CD14-positive monocyte (primary cell): Measurements from ENCODE around the gene CPEB4. TPM values are rescaled to one million over a fixed set of nuclear protein-coding genes. Genes with fewer than 3 reads are reported as not detected.

ENCODE experiments used
- DNase-seq, 3 donors: peaks; one replicate each; pipeline ENCODE4 v3.0.0-alpha.2; 2011 to 2022
- H2AFZ ChIP-seq: 2 replicates; pipeline ENCODE4 v1.6.0; 2012; ENCODE audit warnings: mild to moderate bottlenecking, low read depth, low read length, inconsistent platforms; ENCODE audit not compliant: insufficient read depth, poor library complexity, severe bottlenecking
- H3K27ac ChIP-seq, 2 donors: 1 replicate in 1 of 2; 2 replicates in 1 of 2; pipeline ENCODE4 v1.5.1; 2012 to 2013; ENCODE audit warnings: low read length in 2 of 2, control low read depth in 1 of 2, inconsistent platforms in 1 of 2, low read depth in 1 of 2, mild to moderate bottlenecking in 1 of 2
- H3K27me3 ChIP-seq, 2 donors: one replicate each; pipeline versions ENCODE4 v1.6.0 to v1.6.1; 2011 to 2013; ENCODE audit warnings: low read length in 2 of 2; ENCODE audit not compliant: control insufficient read depth in 2 of 2, insufficient read depth in 2 of 2
- H3K36me3 ChIP-seq, 2 donors: replicated peaks in 1 of 2; 1 replicate in 1 of 2; 2 replicates in 1 of 2; pipeline versions ENCODE4 v1.5.1 to v1.6.1; 2012 to 2013; ENCODE audit warnings: low read length in 2 of 2, control low read depth in 1 of 2, inconsistent platforms in 1 of 2, mild to moderate bottlenecking in 1 of 2; ENCODE audit not compliant: insufficient read depth in 2 of 2, control insufficient read depth in 1 of 2
- H3K4me1 ChIP-seq, 2 donors: 1 replicate in 1 of 2; 2 replicates in 1 of 2; pipeline versions ENCODE4 v1.5.1 to v1.6.1; 2012 to 2013; ENCODE audit warnings: low read length in 2 of 2, control low read depth in 1 of 2, inconsistent platforms in 1 of 2, mild to moderate bottlenecking in 1 of 2, moderate library complexity in 1 of 2; ENCODE audit not compliant: insufficient read depth in 2 of 2, control insufficient read depth in 1 of 2
- H3K4me2 ChIP-seq: replicated peaks from 2 replicates; pipeline ENCODE3; 2012; ENCODE audit warnings: low read length, moderate library complexity, mild to moderate bottlenecking; ENCODE audit not compliant: poor library complexity, severe bottlenecking; ENCODE audit errors: extremely low read depth
- H3K4me3 ChIP-seq, 3 experiments: fragments of 200-600 bp in 1 of 3; sonication (generic) in 1 of 3; replicated peaks in 1 of 3; 1 replicate in 2 of 3; 2 replicates in 1 of 3; pipeline ENCODE4 v1.5.1; 2011 to 2013; ENCODE audit warnings: low read length in 3 of 3, mild to moderate bottlenecking in 3 of 3, control low read depth in 2 of 3, low read depth in 2 of 3, inconsistent platforms in 1 of 3, moderate library complexity in 1 of 3
- H3K79me2 ChIP-seq: 2 replicates; pipeline ENCODE4 v1.6.0; 2012; ENCODE audit warnings: mild to moderate bottlenecking, control low read depth, inconsistent platforms, low read length, moderate library complexity; ENCODE audit not compliant: insufficient read depth
- H3K9ac ChIP-seq: 2 replicates; pipeline ENCODE4 v1.6.0; 2017; ENCODE audit warnings: low read length, mild to moderate bottlenecking; ENCODE audit not compliant: insufficient read depth, poor library complexity, severe bottlenecking
- H3K9me3 ChIP-seq, 2 donors: replicated peaks in 1 of 2; 1 replicate in 1 of 2; 2 replicates in 1 of 2; pipeline versions ENCODE4 v1.5.1 to v1.6.1; 2012 to 2013; ENCODE audit warnings: low read length in 2 of 2, control low read depth in 1 of 2; ENCODE audit not compliant: control insufficient read depth in 1 of 2, insufficient read depth in 1 of 2
- H4K20me1 ChIP-seq: 2 replicates; pipeline ENCODE4 v1.6.0; 2012; ENCODE audit warnings: mild to moderate bottlenecking, low read length, control low read depth, moderate library complexity; ENCODE audit not compliant: insufficient read depth
- H3K27ac Mint-ChIP-seq, 7 donors: one replicate each; pipeline ENCODE4 v1.8.0; 2020; ENCODE audit warnings: mild to moderate bottlenecking in 7 of 7, mixed read lengths in 7 of 7, moderate library complexity in 6 of 7, inconsistent platforms in 2 of 7
- H3K27me3 Mint-ChIP-seq, 3 donors: one replicate each; pipeline ENCODE4 v1.8.0; 2021 to 2022; ENCODE audit warnings: low read depth in 3 of 3, mild to moderate bottlenecking in 3 of 3, mixed read lengths in 3 of 3, moderate library complexity in 3 of 3, inconsistent platforms in 1 of 3
- H3K36me3 Mint-ChIP-seq, 2 donors: one replicate each; pipeline ENCODE4 v1.8.0; 2020; ENCODE audit warnings: mixed read lengths in 2 of 2, inconsistent platforms in 1 of 2, mild to moderate bottlenecking in 1 of 2
- H3K4me1 Mint-ChIP-seq: one replicate; pipeline ENCODE4 v1.8.0; 2020; ENCODE audit warnings: mild to moderate bottlenecking, mixed read lengths
- H3K4me3 Mint-ChIP-seq, 2 donors: one replicate each; pipeline ENCODE4 v1.8.0; 2020; ENCODE audit warnings: mild to moderate bottlenecking in 2 of 2, mixed read lengths in 2 of 2, moderate library complexity in 1 of 2
- H3K9me3 Mint-ChIP-seq, 7 donors: one replicate each; pipeline ENCODE4 v1.8.0; 2020 to 2022; ENCODE audit warnings: mixed read lengths in 7 of 7, mild to moderate bottlenecking in 6 of 7, moderate library complexity in 6 of 7, inconsistent platforms in 2 of 7
- WGBS: methylation state at CpG from one replicate; pipeline ENCODE4 v1.1.5; 2013; ENCODE audit warnings: missing lambda C conversion rate; ENCODE audit not compliant: insufficient coverage; 5-methylcytosine and 5-hydroxymethylcytosine counted together
- intact Hi-C, 2 donors: fragments of 100-400 bp; cut with micrococcal nuclease; formaldehyde crosslinking; loops; one replicate each; pipeline versions ENCODE4 v1.15.0 to v1.15.1; 2023
- polyA plus RNA-seq, 3 donors: library from polyadenylated mRNA; depleted of rRNA in 1 of 3; unstranded in 2 of 3; stranded (reverse) in 1 of 3; fragments of 300-500 nt in 2 of 3; fragments of >200 nt in 1 of 3; fragmentation: Illumina TruSeq in 2 of 3; gene quantifications; 1 replicate in 2 of 3; 2 replicates in 1 of 3; pipeline ENCODE4 v1.2.3, GENCODE V29; 2012 to 2021
- TF ChIP-seq, protein P1 (sequence below): fragments of 200-600 bp; IDR thresholded peaks from one replicate; pipeline ENCODE4 v1.8.0; 2022; ENCODE audit warnings: antibody characterized with exemption, mild to moderate bottlenecking

The CPEB4 gene
- polyA plus RNA-seq, 3 donors = 10.7 to 27.3 (median 13.9) TPM

DNA sequence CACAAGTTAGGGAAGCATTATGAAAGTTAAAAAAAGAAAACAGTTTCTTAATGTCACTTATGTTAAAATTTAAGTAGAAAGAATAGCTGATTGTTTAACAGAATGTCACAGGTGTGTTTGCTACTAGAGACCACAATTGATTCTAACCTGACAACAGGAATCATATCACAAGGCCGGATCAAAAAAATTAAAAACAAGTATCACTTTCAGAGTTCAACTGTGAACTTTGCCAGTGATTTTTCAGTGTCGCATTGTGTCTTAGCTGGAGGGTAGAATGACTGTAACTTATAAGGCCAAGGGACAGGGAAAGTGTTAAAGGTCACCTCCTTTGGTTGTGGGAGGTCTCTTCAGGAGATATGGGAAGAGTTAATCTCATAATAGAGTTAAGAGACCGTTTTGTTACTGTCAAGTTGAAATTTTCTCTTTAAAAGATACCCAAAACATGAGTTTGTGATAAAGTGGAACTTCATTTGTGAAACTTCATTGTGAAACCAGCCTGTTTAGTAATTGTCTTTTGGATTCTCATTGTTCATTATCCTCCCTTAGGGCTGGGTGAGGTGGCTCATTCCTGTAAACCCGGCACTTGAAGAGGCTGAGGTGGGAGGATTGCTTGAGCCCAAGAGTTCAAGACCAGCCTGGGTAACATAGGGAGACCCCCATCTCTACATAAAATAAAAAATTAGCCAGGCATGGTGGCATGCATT lies 40.9 kb downstream of the CPEB4 start:
- Histone ChIP-seq H3K4me3 (peak overlapping the region in 1 of 3 experiments; percentile 0), H3K4me2 (peak overlapping the region; percentile 13), H3K9me3 (no peaks in the 10 kb centered on the region), H3K79me2 (peaks cover 80% of the 10 kb centered on the region), H3K27me3 (no peaks in the 10 kb centered on the region), H3K27ac (peak overlapping the region; percentile 45 to 79), H3K9ac (no peak overlapping the region), H3K36me3 (peaks cover 20 to 39% of the 10 kb centered on the region in 2 donors), H2AFZ (no peak overlapping the region), H3K4me1 (peaks cover 28 to 31% of the 10 kb centered on the region in 2 donors), H4K20me1 (peaks cover 94% of the 10 kb centered on the region)
- H3K4me3 Mint-ChIP-seq = no peak overlapping the region
- H3K36me3 Mint-ChIP-seq = peaks cover 40 to 59% of the 10 kb centered on the region in 2 donors
- intact Hi-C loops = no loop called here
- H3K4me1 Mint-ChIP-seq = peaks cover 43% of the 10 kb centered on the region
- peak overlapping the region; percentile 59 to 93 (median 83) for H3K27ac Mint-ChIP-seq
- H3K9me3 Mint-ChIP-seq = no peaks in the 10 kb centered on the region
- peaks cover 0 to 3% (median 0%) of the 10 kb centered on the region in 3 donors for H3K27me3 Mint-ChIP-seq
- WGBS = 67% methylated on average over 1 of the region's 4 CpGs
- DNase-seq = peak; percentile 43 to 65 (median 45)
- TF ChIP-seq, protein P1, sequence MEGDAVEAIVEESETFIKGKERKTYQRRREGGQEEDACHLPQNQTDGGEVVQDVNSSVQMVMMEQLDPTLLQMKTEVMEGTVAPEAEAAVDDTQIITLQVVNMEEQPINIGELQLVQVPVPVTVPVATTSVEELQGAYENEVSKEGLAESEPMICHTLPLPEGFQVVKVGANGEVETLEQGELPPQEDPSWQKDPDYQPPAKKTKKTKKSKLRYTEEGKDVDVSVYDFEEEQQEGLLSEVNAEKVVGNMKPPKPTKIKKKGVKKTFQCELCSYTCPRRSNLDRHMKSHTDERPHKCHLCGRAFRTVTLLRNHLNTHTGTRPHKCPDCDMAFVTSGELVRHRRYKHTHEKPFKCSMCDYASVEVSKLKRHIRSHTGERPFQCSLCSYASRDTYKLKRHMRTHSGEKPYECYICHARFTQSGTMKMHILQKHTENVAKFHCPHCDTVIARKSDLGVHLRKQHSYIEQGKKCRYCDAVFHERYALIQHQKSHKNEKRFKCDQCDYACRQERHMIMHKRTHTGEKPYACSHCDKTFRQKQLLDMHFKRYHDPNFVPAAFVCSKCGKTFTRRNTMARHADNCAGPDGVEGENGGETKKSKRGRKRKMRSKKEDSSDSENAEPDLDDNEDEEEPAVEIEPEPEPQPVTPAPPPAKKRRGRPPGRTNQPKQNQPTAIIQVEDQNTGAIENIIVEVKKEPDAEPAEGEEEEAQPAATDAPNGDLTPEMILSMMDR = no peak

DNA sequence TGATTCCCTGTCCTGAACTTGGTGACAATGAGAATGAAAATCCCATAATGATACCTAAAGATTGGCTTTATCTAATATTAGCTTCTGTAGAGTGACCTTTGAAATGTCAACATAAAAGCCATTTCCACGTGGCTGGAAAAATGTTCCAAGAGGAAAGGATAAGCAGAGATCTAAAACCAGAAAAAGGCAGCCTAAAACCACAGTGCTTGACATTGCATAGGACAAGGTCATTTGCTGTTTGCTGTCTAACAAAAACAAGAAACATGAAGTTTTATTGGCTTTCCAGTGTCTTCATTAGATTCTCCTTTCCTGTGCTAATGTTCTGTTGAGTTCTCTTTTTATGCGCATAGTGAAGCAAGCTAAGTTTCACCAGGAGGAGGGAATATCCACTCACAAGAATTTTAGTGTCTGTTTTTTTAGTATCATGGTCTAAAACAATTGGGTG lies 44.6 kb downstream of the CPEB4 start:
- no peak for DNase-seq
- no peak overlapping the region for H3K9ac ChIP-seq
- intact Hi-C loops = no loop called here
- H3K4me3 Mint-ChIP-seq = no peak overlapping the region
- peaks cover 0 to 1% (median 0%) of the 10 kb centered on the region in 3 donors for H3K27me3 Mint-ChIP-seq
- H3K27ac ChIP-seq = no peak overlapping the region
- no peaks in the 10 kb centered on the region for H3K9me3 Mint-ChIP-seq
- no CpG with 5 or more reads among the region's 2 CpGs for WGBS
- H3K27ac Mint-ChIP-seq = peak overlapping the region in 1 of 7 donors; percentile 42
- H3K4me3 ChIP-seq = no peak overlapping the region
- TF ChIP-seq, protein P1 = no peak
- H3K4me1 Mint-ChIP-seq = peaks cover 45% of the 10 kb centered on the region
- no peaks in the 10 kb centered on the region for H3K9me3 ChIP-seq
- H3K4me2 ChIP-seq = no peak overlapping the region
- peaks cover 18 to 54% of the 10 kb centered on the region in 2 donors for H3K36me3 ChIP-seq
- no peaks in the 10 kb centered on the region for H3K27me3 ChIP-seq
- no peak overlapping the region for H2AFZ ChIP-seq
- H4K20me1 ChIP-seq = peaks cover 96% of the 10 kb centered on the region
- H3K4me1 ChIP-seq = peaks cover 18 to 19% of the 10 kb centered on the region in 2 donors
- H3K36me3 Mint-ChIP-seq = peaks cover 44 to 58% of the 10 kb centered on the region in 2 donors
- H3K79me2 ChIP-seq = peaks cover 78% of the 10 kb centered on the region
